Activated naive CD4-positive, alpha-beta T cell treated with anti-CD3 and anti-CD28 coated beads, Interleukin-2, amount 10 ng/mL, durations not matched to agents 7 days and 5 days (primary cell): ENCODE data around the gene TMEM222.
A peak's percentile ranks its signal among the peaks of the same experiment; 100 is the strongest.
"Not testable (repeated sequence)": the region's sequence is repeated elsewhere in the genome, so short reads cannot be mapped to it uniquely, and the experiment has no call there.

ENCODE experiments used
- CTCF ChIA-PET: fragments of 350-600 bp; sonication (Branson Sonifier 250); formaldehyde crosslinking; loops from one replicate; lab custom pipeline; 2021; ENCODE audit warnings: antibody characterized with exemption; lab: Charles Lee
- DNase-seq: peaks from one replicate; pipeline ENCODE4 v3.0.0-alpha.2; 2020
- H3K27ac Mint-ChIP-seq: one replicate; pipeline ENCODE4 v1.8.0; 2021; ENCODE audit warnings: mild to moderate bottlenecking, moderate library complexity, mixed read lengths
- H3K27me3 Mint-ChIP-seq: one replicate; pipeline ENCODE4 v1.8.0; 2021; ENCODE audit warnings: mild to moderate bottlenecking, mixed read lengths
- H3K36me3 Mint-ChIP-seq: one replicate; pipeline ENCODE4 v1.8.0; 2021; ENCODE audit warnings: mixed read lengths
- H3K4me1 Mint-ChIP-seq: one replicate; pipeline ENCODE4 v1.8.0; 2021; ENCODE audit warnings: mixed read lengths
- H3K4me3 Mint-ChIP-seq: one replicate; pipeline ENCODE4 v1.8.0; 2021; ENCODE audit warnings: mild to moderate bottlenecking, moderate library complexity, mixed read lengths
- H3K9me3 Mint-ChIP-seq: one replicate; pipeline ENCODE4 v1.8.0; 2021; ENCODE audit warnings: mixed read lengths

Gene TMEM222

GRCh38 chr1:27372808-27373690, 51.1 kb downstream of the TMEM222 start:
- Mint-ChIP-seq H3K4me1 (peaks cover 27% of the 10 kb centered on the region), H3K4me3 (no peak overlapping the region), H3K27ac (no peak overlapping the region), H3K36me3 (no peaks in the 10 kb centered on the region), H3K9me3 (no peaks in the 10 kb centered on the region), H3K27me3 (peaks cover 29% of the 10 kb centered on the region)
- no peak for DNase-seq
- CTCF ChIA-PET = interaction anchor here (0.6 to 8.4 kb wide), 4 partner anchors 14 to 72 kb away, joined by 3 to 96 read pairs (median 4); no protein-coding TSS in a partner anchor

- CTCF ChIA-PET = no interaction called here
- H3K27ac Mint-ChIP-seq = no peak within 1 kb of the TSS
- no peak within 1 kb of the TSS for H3K4me3 Mint-ChIP-seq
- peaks cover 16% of the 10 kb centered on the region for H3K4me1 Mint-ChIP-seq
- no peaks in the 10 kb centered on the region for H3K36me3 Mint-ChIP-seq
- H3K27me3 Mint-ChIP-seq = peaks cover 28% of the 10 kb centered on the region
- no peaks in the 10 kb centered on the region for H3K9me3 Mint-ChIP-seq
- no peak for DNase-seq
Measured at GRCh38 chr1:27374362-27375086, 52.6 kb downstream of the TMEM222 start, which contains the start of gene FCN3. Gene FCN3 (minus strand): TSS chr1:27374824. CDS start chr1:27374818, 6 bp downstream.

GRCh38 chr1:27377760-27378495, 56.0 kb downstream of the TMEM222 start:
- no peak overlapping the region for H3K27ac Mint-ChIP-seq
- H3K27me3 Mint-ChIP-seq = peaks cover 47% of the 10 kb centered on the region
- H3K36me3 Mint-ChIP-seq = no peaks in the 10 kb centered on the region
- H3K4me1 Mint-ChIP-seq = no peaks in the 10 kb centered on the region
- DNase-seq = no peak
- H3K9me3 Mint-ChIP-seq = no peaks in the 10 kb centered on the region
- H3K4me3 Mint-ChIP-seq = no peak overlapping the region
- CTCF ChIA-PET = interaction anchor here (1.1 to 1.6 kb wide), 4 partner anchors 9 to 12 kb away, joined by 3 to 4 read pairs (median 4); partner anchors contain the start of gene MAP3K6

- CTCF ChIA-PET = interaction anchor here (1.2 to 1.3 kb wide), 2 partner anchors 8 to 81 kb away, joined by 3 read pairs; no protein-coding TSS in a partner anchor
- H3K4me1 Mint-ChIP-seq = no peaks in the 10 kb centered on the region
Measured at GRCh38 chr1:27379564-27380122, 57.7 kb downstream of the TMEM222 start.

GRCh38 chr1:27380224-27380623, 58.3 kb downstream of the TMEM222 start:
- H3K4me1 Mint-ChIP-seq = no peaks in the 10 kb centered on the region
- CTCF ChIA-PET = interaction anchor here (1.3 kb wide), 1 partner anchor 81 kb away, joined by 3 read pairs; no protein-coding TSS in a partner anchor
- H3K27ac Mint-ChIP-seq = no peak overlapping the region
- no peaks in the 10 kb centered on the region for H3K36me3 Mint-ChIP-seq
- H3K4me3 Mint-ChIP-seq = no peak overlapping the region
- no peaks in the 10 kb centered on the region for H3K9me3 Mint-ChIP-seq
- H3K27me3 Mint-ChIP-seq = peaks cover 40% of the 10 kb centered on the region
- DNase-seq = no peak

More at GRCh38 chr1:27379564-27380122, 57.7 kb downstream of the TMEM222 start:
- Mint-ChIP-seq H3K27ac (no peak overlapping the region), H3K36me3 (no peaks in the 10 kb centered on the region), H3K27me3 (peaks cover 42% of the 10 kb centered on the region), H3K4me3 (no peak overlapping the region), H3K9me3 (no peaks in the 10 kb centered on the region)
- DNase-seq = no peak

DNA sequence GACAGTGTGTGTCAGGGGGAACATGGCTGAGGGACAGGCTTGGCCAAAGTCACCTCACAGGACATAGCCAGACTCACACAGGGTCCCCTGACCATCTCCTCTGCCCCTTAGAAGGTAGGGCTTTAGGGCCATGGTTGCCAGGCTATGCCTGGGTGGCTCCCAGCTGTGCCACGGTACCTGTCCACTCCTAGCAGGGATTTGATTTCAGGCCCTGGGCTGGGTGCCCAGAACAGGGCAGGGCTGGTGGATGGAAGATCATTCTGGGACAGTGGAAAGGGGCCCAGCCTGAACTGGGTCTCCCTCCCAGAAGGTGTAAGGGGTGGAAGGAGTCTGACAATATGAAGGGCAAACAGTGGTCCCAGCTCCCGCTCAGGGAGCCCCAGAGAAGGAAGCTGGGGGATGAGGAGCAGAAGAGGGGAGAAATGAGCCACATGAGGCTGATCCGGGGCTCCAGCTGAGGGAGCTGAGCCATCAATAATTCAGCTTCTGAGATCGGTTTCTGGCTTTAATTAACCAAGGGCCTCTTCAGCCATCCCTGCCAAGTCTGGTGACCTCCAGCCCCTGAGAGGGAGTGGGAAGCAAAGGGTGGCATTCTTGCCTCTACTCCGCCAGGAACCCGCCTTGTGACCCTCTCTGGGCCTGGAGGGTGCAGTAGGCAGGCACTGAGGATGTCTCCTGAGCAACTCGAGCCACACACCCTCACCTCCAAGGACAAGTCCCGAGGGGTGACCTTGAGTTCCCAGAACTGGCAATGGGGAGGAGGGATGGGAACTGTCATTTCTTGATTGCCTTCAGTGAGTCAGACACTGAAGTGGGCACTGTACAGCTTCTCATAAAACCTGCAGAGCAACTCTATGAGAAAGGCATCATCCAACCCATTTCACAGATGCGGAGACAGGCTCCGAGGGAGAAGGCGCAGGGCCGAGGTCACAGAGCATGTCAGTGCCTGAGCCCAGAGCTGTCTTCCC, 59.1 kb downstream of the TMEM222 start:
- H3K27ac Mint-ChIP-seq = no peak overlapping the region
- peaks cover 40% of the 10 kb centered on the region for H3K27me3 Mint-ChIP-seq
- CTCF ChIA-PET = interaction anchor here (0.7 to 19.8 kb wide), 6 partner anchors 10 to 79 kb away, joined by 3 to 536 read pairs (median 4); partner anchors contain the start of gene MAP3K6
- no peaks in the 10 kb centered on the region for H3K9me3 Mint-ChIP-seq
- no peaks in the 10 kb centered on the region for H3K36me3 Mint-ChIP-seq
- no peaks in the 10 kb centered on the region for H3K4me1 Mint-ChIP-seq
- DNase-seq = no peak
- H3K4me3 Mint-ChIP-seq = no peak overlapping the region

DNA sequence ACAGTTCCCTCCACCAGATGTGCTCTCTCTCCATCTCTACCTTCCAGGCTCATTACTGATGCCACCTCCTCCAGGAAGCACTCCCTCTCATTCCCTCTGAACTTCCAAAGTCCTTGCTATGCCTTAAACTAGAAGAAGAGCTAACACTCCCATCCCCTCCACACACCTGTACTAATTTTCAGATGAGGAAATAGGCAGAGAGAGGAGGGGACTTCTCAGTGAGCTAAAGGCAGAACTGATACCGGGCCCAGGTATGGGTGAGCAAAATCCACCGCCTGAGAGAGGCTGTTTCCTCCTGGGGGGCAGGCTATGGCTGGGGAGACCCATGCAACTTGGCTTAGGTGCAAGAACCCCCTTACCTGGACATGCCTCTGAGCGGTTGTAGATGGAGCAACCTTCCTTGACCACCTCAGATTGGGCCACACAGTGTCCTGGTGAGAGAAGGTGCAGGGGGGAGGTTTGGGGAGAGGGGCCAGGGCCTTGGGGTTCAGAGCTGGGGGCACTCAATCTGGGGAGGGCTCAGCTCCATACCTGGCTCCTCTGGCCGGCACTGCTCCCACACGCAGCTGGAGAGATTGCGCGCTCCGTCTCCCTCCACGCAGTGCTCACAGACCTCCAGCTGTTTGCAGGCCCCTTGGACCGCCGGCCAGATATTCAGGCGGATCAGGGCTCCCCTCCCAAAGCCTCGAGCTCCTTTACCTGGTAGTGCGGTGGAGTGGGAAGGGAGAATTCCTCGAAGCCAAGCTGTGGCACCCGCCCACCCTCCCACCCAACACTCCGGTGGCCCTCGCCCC, 60.2 kb downstream of the TMEM222 start:
- no peaks in the 10 kb centered on the region for H3K4me1 Mint-ChIP-seq
- no peak for DNase-seq
- no peaks in the 10 kb centered on the region for H3K36me3 Mint-ChIP-seq
- H3K27me3 Mint-ChIP-seq = peaks cover 47% of the 10 kb centered on the region
- H3K4me3 Mint-ChIP-seq = no peak overlapping the region
- CTCF ChIA-PET = interaction anchor here (0.7 to 19.8 kb wide), 9 partner anchors 9 to 384 kb away, joined by 3 to 536 read pairs (median 4); partner anchors contain the start of gene MAP3K6
- no peak overlapping the region for H3K27ac Mint-ChIP-seq
- no peaks in the 10 kb centered on the region for H3K9me3 Mint-ChIP-seq

DNA sequence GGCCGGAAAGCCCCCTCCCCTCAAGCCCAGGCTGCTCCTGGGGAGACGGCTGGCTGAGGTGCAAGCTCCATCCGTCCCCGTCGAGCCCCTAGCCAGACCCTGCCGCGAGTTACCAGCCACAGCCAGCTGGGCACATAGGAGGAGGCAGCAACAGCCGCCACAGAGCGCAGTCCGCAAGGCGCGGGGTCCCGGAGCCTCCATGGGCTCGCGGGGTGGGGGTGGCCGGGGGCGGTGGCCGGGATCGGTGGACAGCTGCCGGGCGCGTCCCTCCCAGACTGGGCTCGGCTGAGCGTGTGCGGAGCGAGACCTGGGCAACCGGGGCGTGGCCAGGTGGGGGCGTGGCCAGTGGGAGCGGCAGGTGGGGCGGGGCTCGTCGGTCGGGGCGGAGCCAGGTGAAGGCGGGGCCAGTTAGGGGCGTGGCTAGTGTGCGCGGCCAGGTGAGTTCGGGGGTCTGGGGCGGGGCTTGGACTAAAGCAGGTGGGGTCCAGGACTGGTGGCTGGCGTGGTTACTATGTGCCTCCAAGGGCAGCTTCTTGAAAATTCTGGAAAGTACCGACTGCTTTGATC, 61.2 kb downstream of the TMEM222 start, which contains the start of gene CD164L2:
Gene CD164L2 (minus strand): TSS at position 295 of the 567 bp plus-strand sequence. CDS start 94 bp downstream, at position 201.
- H3K9me3 Mint-ChIP-seq = no peaks in the 10 kb centered on the region
- no peak within 1 kb of the TSS for H3K27ac Mint-ChIP-seq
- peak; percentile 71 for DNase-seq
- H3K27me3 Mint-ChIP-seq = peaks cover 47% of the 10 kb centered on the region
- no peaks in the 10 kb centered on the region for H3K4me1 Mint-ChIP-seq
- H3K4me3 Mint-ChIP-seq = no peak within 1 kb of the TSS
- CTCF ChIA-PET = interaction anchor here (0.6 to 19.8 kb wide), 7 partner anchors 12 to 385 kb away, joined by 3 to 536 read pairs (median 4); partner anchors contain the start of gene MAP3K6
- H3K36me3 Mint-ChIP-seq = no peaks in the 10 kb centered on the region

GRCh38 chr1:27383661-27384060, 61.7 kb downstream of the TMEM222 start:
- Mint-ChIP-seq H3K4me1 (no peaks in the 10 kb centered on the region), H3K27me3 (peaks cover 53% of the 10 kb centered on the region), H3K27ac (no peak overlapping the region), H3K9me3 (no peaks in the 10 kb centered on the region), H3K36me3 (no peaks in the 10 kb centered on the region), H3K4me3 (no peak overlapping the region)
- no peak for DNase-seq
- CTCF ChIA-PET = interaction anchor here (0.6 to 19.8 kb wide), 5 partner anchors 17 to 341 kb away, joined by 3 to 536 read pairs (median 5); partner anchors contain the start of gene MAP3K6

DNA sequence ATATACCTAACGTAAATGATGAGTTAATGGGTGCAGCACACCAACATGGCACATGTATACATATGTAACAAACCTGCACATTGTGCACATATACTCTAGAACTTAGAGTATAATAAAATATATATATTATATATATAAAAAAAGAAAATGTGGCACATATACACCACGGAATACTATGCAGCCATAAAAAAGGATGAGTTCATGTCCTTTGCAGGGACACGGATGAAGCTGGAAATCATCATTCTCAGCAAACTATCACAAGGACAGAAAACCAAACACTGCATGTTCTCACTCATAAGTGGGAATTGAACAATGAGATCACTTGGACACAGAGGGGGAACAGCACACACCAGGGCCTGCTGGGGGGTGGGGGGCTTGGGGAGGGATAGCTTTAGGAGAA, 62.8 kb downstream of the TMEM222 start:
- not testable (repeated sequence) for H3K27ac Mint-ChIP-seq, H3K36me3 Mint-ChIP-seq, DNase-seq, H3K4me3 Mint-ChIP-seq, H3K9me3 Mint-ChIP-seq, H3K4me1 Mint-ChIP-seq
- CTCF ChIA-PET = interaction anchor here (1.0 to 19.8 kb wide), 5 partner anchors 18 to 220 kb away, joined by 3 to 536 read pairs (median 15); partner anchors contain the start of gene MAP3K6
- H3K27me3 Mint-ChIP-seq = peaks cover 59% of the 10 kb centered on the region
